Measurements from ENCODE around the gene LRRC4C. TPM values are rescaled to one million over a fixed set of nuclear protein-coding genes. Genes with fewer than 3 reads are reported as not detected.
"Not testable (repeated sequence)": the region's sequence is repeated elsewhere in the genome, so short reads cannot be mapped to it uniquely, and the experiment has no call there.

The LRRC4C gene
- total RNA-seq, 4 donors from 2014 or later: 1.5 to 2.8 (median 1.7) TPM

- Histone ChIP-seq H3K9me3 (no peaks in the 10 kb centered on the region), H3K27me3 (no peaks in the 10 kb centered on the region), H3K4me3 (no peak overlapping the region), H3K4me1 (no peaks in the 10 kb centered on the region), H3K36me3 (no peaks in the 10 kb centered on the region), H3K27ac (no peak overlapping the region)
- TF ChIP-seq EP300 (IDR thresholded peaks at IDR 0.05): no peak
- TF ChIP-seq POLR2AphosphoS5 (IDR thresholded peaks at IDR 0.05): no peak
- no peak for TF ChIP-seq POLR2A (IDR thresholded peaks at IDR 0.05)
- TF ChIP-seq CTCF (IDR thresholded peaks at IDR 0.05): no peak
- 88% methylated on average over 1 of the region's 1 CpG; no CpG with 5 or more reads in 1 of the 2 donors for WGBS, 2 donors (ENCODE audit: low coverage in 1 of 2)
- no peak for ATAC-seq
Measured at GRCh38 chr11:40569947-40570531, 889.4 kb downstream of the LRRC4C start.

GRCh38 chr11:40567392-40567791, 892.1 kb downstream of the LRRC4C start:
- ATAC-seq: no peak
- TF ChIP-seq POLR2AphosphoS5 (IDR thresholded peaks at IDR 0.05) (no peak), POLR2A (IDR thresholded peaks at IDR 0.05) (no peak), CTCF (IDR thresholded peaks at IDR 0.05) (no peak), EP300 (IDR thresholded peaks at IDR 0.05) (no peak)
- H3K4me1 ChIP-seq: no peaks in the 10 kb centered on the region
- H3K27ac ChIP-seq: no peak overlapping the region
- H3K9me3 ChIP-seq: no peaks in the 10 kb centered on the region
- no peaks in the 10 kb centered on the region for H3K36me3 ChIP-seq
- H3K4me3 ChIP-seq: no peak overlapping the region
- WGBS, 2 donors (ENCODE audit: low coverage in 1 of 2): 32 to 94% methylated on average over 1 of the region's 1 CpG
- no peaks in the 10 kb centered on the region for H3K27me3 ChIP-seq

DNA sequence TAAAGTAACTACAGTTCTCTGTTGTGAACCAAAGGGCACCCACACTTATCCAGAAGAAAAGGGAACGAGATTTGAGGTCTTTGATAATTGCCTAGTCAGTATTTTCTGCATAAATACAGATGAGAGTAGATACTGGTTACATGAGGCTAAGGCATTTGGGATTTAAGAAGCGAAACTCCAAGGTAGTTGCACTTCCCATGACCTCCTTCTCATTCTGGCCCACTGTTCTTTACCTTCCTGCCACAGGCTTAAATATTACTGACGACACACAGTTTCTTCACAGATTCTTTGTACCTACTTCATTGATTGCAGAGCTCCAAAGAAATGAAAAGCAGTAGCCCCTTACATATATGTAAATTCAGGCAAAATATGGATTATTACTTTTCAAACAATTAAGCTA, 915.3 kb downstream of the LRRC4C start:
- WGBS, 2 donors (ENCODE audit: low coverage in 1 of 2): 55 to 58% methylated on average over 2 to 3 of the region's 3 CpGs
- no peak for ATAC-seq
- TF ChIP-seq POLR2AphosphoS5 (IDR thresholded peaks at IDR 0.05): no peak
- no peak for TF ChIP-seq EP300 (IDR thresholded peaks at IDR 0.05)
- no peak for TF ChIP-seq CTCF (IDR thresholded peaks at IDR 0.05)
- TF ChIP-seq POLR2A (IDR thresholded peaks at IDR 0.05): no peak

GRCh38 chr11:40542821-40543220, 916.6 kb downstream of the LRRC4C start:
- H3K27ac ChIP-seq: no peak overlapping the region
- H3K27me3 ChIP-seq: no peaks in the 10 kb centered on the region
- no peaks in the 10 kb centered on the region for H3K36me3 ChIP-seq
- TF ChIP-seq POLR2AphosphoS5 (IDR thresholded peaks at IDR 0.05): no peak
- no peak for TF ChIP-seq EP300 (IDR thresholded peaks at IDR 0.05)
- no peak for TF ChIP-seq POLR2A (IDR thresholded peaks at IDR 0.05)
- TF ChIP-seq CTCF (IDR thresholded peaks at IDR 0.05): no peak
- no peaks in the 10 kb centered on the region for H3K9me3 ChIP-seq
- no peak for ATAC-seq
- no peak overlapping the region for H3K4me3 ChIP-seq
- WGBS, 2 donors (ENCODE audit: low coverage in 1 of 2): 40 to 86% methylated on average over 1 of the region's 1 CpG
- no peaks in the 10 kb centered on the region for H3K4me1 ChIP-seq

More for the DNA sequence above, 915.3 kb downstream of the LRRC4C start:
- no peaks in the 10 kb centered on the region for H3K4me1 ChIP-seq
- no peaks in the 10 kb centered on the region for H3K9me3 ChIP-seq
- H3K27ac ChIP-seq: no peak overlapping the region
- H3K36me3 ChIP-seq: no peaks in the 10 kb centered on the region
- H3K4me3 ChIP-seq: no peak overlapping the region
- H3K27me3 ChIP-seq: no peaks in the 10 kb centered on the region

DNA sequence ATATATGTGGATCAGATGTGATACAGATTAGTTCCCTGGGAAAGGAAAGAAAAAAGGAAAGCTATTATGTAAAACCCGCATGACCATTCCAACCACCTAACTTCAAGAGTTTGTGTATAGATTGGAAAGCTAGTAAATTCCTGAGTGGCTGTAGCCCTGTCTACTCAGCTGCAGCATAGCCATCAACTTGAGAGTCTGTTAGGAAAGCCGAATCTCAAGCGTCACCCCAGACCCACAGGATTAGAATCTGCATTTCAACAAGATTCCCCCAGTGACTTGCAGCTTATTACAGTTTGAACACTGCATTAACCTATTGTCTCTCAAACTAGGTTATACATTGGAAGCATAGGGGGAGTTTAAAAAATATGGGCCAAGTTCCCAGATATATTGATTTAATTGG, 921.7 kb downstream of the LRRC4C start:
- H3K9me3 ChIP-seq: no peaks in the 10 kb centered on the region
- H3K27me3 ChIP-seq: no peaks in the 10 kb centered on the region
- no peak overlapping the region for H3K4me3 ChIP-seq
- H3K36me3 ChIP-seq: no peaks in the 10 kb centered on the region
- no peaks in the 10 kb centered on the region for H3K4me1 ChIP-seq
- H3K27ac ChIP-seq: no peak overlapping the region
- TF ChIP-seq CTCF (IDR thresholded peaks at IDR 0.05) (no peak), POLR2A (IDR thresholded peaks at IDR 0.05) (no peak), EP300 (IDR thresholded peaks at IDR 0.05) (no peak), POLR2AphosphoS5 (IDR thresholded peaks at IDR 0.05) (no peak)
- no peak for ATAC-seq
- WGBS, 2 donors (ENCODE audit: low coverage in 1 of 2): 69 to 73% methylated on average over 3 of the region's 3 CpGs

DNA sequence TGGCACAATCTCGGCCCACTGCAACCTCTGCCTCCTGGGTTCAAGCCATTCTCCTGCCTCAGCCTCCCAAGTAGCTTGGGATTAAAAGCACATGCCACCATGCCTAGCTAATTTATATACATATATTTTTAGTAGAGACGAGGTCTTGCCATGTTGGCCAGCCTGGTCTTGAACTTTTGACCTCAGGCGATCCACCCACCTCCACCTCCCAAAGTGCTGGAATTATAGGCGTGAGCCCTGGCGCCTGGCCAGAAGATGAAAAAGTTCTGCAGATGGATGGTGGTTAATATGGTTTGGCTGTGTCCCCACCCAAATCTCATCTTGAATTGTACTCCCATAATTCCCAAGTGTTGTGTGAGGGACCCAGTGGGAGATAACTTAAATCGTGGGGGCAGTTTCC, 937.4 kb downstream of the LRRC4C start:
- not testable (repeated sequence) for H3K27me3 ChIP-seq, H3K4me3 ChIP-seq, H3K4me1 ChIP-seq, H3K27ac ChIP-seq, H3K36me3 ChIP-seq, H3K9me3 ChIP-seq, ATAC-seq
- WGBS, 2 donors (ENCODE audit: low coverage in 1 of 2): 64 to 76% methylated on average over 4 to 6 of the region's 6 CpGs

Measured in gastroesophageal sphincter (tissue), 4 donors.